EH (cell line): ENCODE data around the gene PRKCE.
A peak's percentile ranks its signal among the peaks of the same experiment; 100 is the strongest.

ENCODE experiments used
- DNase-seq: peaks from one replicate; pipeline ENCODE4 v3.0.0-alpha.2; 2015; ENCODE audit warnings: low read depth

The PRKCE gene

GRCh38 chr2:46051085-46051484 is 399.6 kb downstream of the PRKCE start:
- no peak for DNase-seq

DNA sequence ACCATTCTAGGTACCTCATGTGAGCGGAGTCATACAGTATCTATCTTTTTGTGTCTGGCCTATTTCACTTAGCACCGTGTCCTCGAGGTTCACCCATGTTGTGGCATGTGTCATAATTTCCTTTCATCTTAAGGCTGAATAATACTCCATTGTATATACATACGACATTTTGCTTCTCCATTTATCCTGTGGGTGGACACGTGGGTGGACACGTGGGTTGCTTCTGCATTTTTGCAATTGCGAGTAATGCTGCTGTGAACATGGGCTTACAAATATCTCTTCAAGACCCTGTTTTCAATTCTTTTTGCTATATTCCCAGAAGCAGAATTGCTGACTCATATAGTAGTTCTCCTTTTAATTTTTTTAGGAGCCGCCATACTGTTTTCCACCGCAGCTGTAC is 402.1 kb downstream of the PRKCE start:
- DNase-seq = no peak

DNA sequence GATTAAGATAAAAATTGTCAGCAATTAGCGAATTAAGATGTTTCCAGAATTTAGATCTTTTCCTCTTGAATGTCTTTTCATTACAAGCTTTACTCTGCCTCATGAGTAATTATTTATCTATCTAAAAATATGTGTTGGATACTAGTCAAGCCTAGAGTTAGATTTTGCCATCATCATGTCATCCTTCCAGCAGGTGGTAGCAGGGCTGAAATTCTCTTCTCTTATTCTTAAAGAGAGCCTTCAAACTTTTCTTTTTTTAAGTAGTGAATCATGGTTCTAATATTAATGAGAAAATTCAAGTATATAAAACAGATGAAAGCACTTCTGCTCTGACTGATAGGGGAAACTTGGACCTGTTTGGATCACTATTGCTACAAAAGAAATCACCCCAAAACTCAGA is 405.1 kb downstream of the PRKCE start:
- DNase-seq = peak; percentile 48

GRCh38 chr2:46058140-46058539 is 406.7 kb downstream of the PRKCE start:
- no peak for DNase-seq

- DNase-seq = peak; percentile 87
Measured at GRCh38 chr2:46062637-46063412, 411.4 kb downstream of the PRKCE start.

DNA sequence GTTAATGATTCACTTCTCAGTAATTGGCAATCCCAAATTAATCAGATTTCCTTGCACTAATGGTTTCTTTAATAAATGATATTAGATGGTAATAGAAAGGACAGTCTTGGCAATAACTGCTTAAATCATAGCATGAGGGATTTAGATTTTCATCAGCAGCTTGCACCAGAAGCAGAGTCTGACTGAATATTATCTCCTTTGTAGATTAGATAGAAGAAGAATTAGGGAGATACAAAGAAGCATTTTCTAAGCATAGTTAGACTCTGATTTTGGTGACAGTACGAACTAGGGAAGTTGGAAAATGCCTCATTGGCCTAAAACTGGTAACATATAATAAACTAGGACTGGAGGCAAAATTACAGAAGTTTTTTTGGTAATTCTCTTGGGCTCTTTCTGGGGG is 412.9 kb downstream of the PRKCE start:
- DNase-seq = no peak

DNA sequence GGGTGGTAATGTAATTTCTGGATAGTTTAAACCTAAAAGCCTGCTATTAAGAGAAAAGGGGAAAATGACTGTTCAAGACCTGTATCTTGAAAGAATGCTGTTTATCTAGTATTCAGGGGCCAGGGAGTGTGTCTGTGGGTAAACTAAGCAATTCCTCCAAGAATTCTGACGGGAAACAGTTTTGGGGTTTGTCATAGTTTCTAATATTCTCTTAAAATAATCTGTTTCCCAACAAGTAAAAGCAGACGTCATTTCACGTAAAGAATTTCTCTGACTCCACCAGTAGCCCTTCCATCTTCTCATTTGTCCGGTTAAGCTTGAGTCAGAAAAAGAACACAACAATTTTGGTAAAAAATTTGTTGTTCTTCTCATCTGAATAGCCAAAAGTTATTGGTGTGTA is 413.7 kb downstream of the PRKCE start:
- peak; percentile 62 for DNase-seq

DNA sequence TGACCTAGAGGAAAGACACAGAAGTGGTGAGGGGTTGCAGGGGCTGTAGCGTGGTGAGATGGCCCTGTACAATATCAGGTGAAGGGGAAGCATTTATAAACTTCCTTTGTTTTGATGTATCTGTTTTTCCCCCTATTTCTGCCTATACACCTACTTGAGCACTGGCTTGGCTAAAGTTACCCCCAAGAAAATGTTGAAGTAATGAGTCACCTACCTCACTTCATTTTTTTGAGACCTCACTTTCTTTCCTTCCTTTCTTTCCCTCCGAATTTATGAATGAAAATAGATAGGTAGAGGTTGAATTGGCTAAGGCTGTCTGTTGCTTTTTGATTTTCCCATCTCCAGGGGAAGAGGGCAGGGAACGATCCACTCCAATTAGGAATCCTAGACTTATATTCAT is 414.6 kb downstream of the PRKCE start:
- peak; percentile 30 for DNase-seq

GRCh38 chr2:46066601-46067000 is 415.1 kb downstream of the PRKCE start:
- DNase-seq = peak; percentile 83

GRCh38 chr2:46067062-46067461 is 415.6 kb downstream of the PRKCE start:
- no peak for DNase-seq

- DNase-seq = peak; percentile 99
Measured at GRCh38 chr2:46067501-46068305, 416.2 kb downstream of the PRKCE start.

DNA sequence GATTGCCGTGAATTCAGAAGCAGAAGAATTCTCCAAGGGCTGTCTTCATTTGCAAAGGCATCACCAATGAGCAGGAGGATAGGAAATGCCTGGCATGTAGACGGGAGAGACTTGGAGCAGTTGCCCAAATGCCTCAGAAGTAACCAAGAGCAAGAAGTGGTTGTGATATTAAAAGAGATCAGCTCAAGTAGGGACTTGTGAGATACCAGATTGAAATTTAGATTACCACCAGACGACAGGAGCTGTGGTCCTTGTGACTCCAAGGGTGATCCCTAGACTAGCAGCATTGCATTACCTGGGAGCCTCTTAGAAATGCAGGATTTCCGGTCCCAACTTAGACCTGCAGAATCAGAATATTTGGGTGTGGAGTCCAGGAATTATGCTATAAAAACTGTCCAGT is 417.2 kb downstream of the PRKCE start:
- DNase-seq = peak; percentile 28

GRCh38 chr2:46071074-46071473 is 419.6 kb downstream of the PRKCE start:
- DNase-seq = no peak

DNA sequence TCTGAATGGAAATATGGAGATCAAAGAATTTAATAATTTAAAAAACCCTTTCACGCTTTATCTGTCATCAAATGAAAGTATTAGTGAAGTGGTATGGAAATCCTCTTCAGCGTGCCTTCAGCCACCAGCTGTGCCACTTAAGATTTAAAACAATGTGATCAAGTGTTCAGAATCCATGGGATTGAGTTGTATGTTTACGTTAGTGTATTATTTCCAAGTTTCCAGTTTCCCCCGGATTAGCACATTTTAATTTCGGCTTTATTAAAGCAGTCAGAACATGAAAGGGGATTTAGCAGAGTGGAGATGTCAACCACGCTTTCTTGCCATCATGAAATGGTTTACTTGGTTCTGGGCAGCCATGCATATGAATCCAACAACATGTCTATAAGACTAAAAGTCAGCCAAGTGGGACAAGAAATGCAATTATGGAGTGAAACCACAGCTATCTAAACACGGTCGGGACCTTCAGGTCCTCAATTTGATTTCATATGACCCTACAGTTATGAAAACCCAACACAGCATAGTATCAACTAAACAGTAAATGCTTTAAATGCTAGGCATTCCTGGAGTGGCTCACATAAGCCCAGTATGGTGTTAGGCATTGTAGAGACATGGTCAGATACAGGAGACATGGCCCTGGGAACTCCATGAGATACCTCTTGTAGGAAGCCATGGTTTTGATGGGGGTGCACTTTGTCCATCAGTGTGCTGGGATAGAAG is 420.8 kb downstream of the PRKCE start:
- peak; percentile 94 for DNase-seq

GRCh38 chr2:46073540-46074046 is 422.1 kb downstream of the PRKCE start:
- DNase-seq = peak; percentile 99

DNA sequence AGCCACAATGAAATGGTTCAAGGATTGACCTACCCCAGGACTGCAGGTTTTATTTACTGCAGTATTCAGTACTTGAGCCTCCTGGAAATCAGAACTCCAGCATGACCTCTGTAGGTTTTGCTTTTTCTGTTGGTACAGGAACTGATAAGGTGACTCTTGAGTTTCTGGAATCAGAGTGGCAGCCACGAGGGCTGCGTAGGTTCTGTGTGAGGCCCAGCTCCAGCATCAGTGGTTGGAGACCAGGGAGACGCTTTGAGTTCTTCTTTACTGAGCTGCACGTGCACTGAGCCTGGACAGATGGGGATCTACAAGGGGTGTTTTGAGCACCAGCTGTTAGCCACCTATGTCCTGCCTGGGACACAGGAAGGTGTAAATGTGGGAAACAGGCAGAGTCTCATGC is 423.0 kb downstream of the PRKCE start:
- no peak for DNase-seq

- DNase-seq = peak; percentile 70
Measured at GRCh38 chr2:46075848-46076247, 424.4 kb downstream of the PRKCE start.

DNA sequence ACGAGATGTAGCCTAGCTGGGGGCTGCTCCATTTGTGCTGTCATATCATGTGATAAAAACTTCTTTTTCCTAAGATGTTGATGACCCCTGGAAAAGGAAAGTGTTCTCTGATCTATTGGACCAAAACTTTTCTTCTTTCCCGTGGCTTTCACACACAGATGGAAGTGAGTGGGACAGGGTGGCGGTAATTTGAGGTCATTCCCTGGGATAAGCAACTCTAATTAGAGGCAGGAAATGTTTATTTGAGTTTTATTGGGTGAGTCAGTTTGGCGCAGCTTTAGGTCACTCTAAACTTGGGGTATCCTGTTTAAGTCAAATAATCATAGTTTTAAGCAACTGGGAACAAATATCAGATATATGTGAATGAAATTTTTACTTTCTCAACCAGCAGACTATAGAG is 424.8 kb downstream of the PRKCE start:
- DNase-seq = peak; percentile 90

DNA sequence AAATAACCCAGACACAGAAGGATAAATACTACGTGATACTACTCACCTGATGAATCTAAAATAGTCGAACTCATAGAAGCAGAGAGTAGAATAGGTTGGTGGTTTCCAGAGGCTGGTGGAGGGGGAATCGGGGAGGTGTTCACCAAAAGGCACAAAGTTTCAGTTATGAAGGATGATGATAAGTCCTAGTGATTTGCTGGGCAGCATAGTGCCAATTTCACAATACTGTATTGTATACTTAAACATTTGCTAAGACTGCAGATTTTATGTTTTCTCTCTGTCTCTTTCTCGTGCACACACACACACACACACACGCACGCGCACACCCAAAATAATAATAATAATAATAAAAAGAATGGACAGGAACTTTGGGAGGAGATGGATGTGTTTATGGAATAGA is 425.4 kb downstream of the PRKCE start:
- peak; percentile 7 for DNase-seq

GRCh38 chr2:46077522-46078107 is 426.1 kb downstream of the PRKCE start:
- DNase-seq = no peak

GRCh38 chr2:46079985-46080560 is 428.6 kb downstream of the PRKCE start:
- no peak for DNase-seq
